Kidney (tissue), 14 donors: ENCODE measurements around the gene PXYLP1. TPM values are rescaled to one million over a fixed set of nuclear protein-coding genes. Genes with fewer than 3 reads are reported as not detected.

ENCODE experiments used
- DNase-seq, 5 donors: peaks; one replicate each; pipeline ENCODE4 v3.0.0-alpha.2; 2013 to 2020
- FAIRE-seq: peaks from 2 replicates; lab custom pipeline; 2012; peaks lifted over from hg19 to GRCh38; lab: Jason Lieb, UNC
- H3K27ac ChIP-seq, 2 donors: one replicate each; pipeline ENCODE4 v1.7.0; 2013; ENCODE audit warnings: low read depth in 2 of 2, low read length in 2 of 2, inconsistent platforms in 1 of 2
- H3K27me3 ChIP-seq: one replicate; pipeline ENCODE4 v1.7.1; 2013; ENCODE audit warnings: low read length, inconsistent platforms; ENCODE audit not compliant: control insufficient read depth, insufficient read depth
- H3K36me3 ChIP-seq, 3 donors: one replicate each; pipeline versions ENCODE4 v1.7.0 to v1.7.1; 2013; ENCODE audit warnings: low read length in 3 of 3, control low read depth in 1 of 3, inconsistent platforms in 1 of 3; ENCODE audit not compliant: insufficient read depth in 3 of 3, control insufficient read depth in 2 of 3
- H3K4me1 ChIP-seq, 3 donors: one replicate each; pipeline versions ENCODE4 v1.7.0 to v1.7.1; 2013; ENCODE audit warnings: low read length in 3 of 3, inconsistent platforms in 1 of 3, low read depth in 1 of 3; ENCODE audit not compliant: control insufficient read depth in 2 of 3, insufficient read depth in 2 of 3
- H3K4me3 ChIP-seq, 3 donors: one replicate each; pipeline versions ENCODE4 v1.7.0 to v1.8.1; 2013; ENCODE audit warnings: low read length in 3 of 3, control low read depth in 1 of 3, inconsistent platforms in 1 of 3
- H3K9ac ChIP-seq, 3 donors: one replicate each; pipeline versions ENCODE4 v1.7.0 to v1.7.1; 2013; ENCODE audit warnings: low read length in 3 of 3, control low read depth in 1 of 3, inconsistent platforms in 1 of 3
- H3K9me3 ChIP-seq, 3 donors: one replicate each; pipeline versions ENCODE4 v1.7.0 to v1.7.1; 2013; ENCODE audit warnings: low read length in 3 of 3, control low read depth in 1 of 3, inconsistent platforms in 1 of 3; ENCODE audit not compliant: control insufficient read depth in 2 of 3, insufficient read depth in 1 of 3
- intact Hi-C: fragments of 100-400 bp; cut with DNase I; formaldehyde crosslinking; loops from one replicate; pipeline ENCODE4 v1.11.1; 2022
- polyA plus RNA-seq: library from polyadenylated mRNA; stranded (reverse); fragments of 350-450 nt; fragmentation: Illumina TruSeq; extraction: RNeasy Lipid Tissue Mini Kit (QIAGEN cat#74804); gene quantifications from one replicate; pipeline ENCODE4 v1.2.3, GENCODE V29; 2014; ENCODE audit warnings: low read depth, low replicate concordance; ENCODE audit not compliant: insufficient read depth
- total RNA-seq: library from RNA; stranded (reverse); fragmentation: NEBNext Ultra II Directional; extraction: Animal tissue kit (Norgen Biotek cat#: 25700); gene quantifications from one replicate; pipeline ENCODE4 v1.2.1, GENCODE V29; 2021
- TF ChIP-seq, protein P1 (sequence below): IDR thresholded peaks from 3 replicates; pipeline ENCODE4 v1.5.1; 2012; ENCODE audit warnings: mild to moderate bottlenecking, moderate library complexity, borderline replicate concordance; ENCODE audit not compliant: insufficient read depth; ENCODE audit errors: extremely low read depth
- donor health status: control.
- donor health status: control.
- donor health status: control.
- donor health status: control.
- donor health status: control.
- donor health status: DM: yes; HTN: yes; CAD: no.
- donor health status: Normal renal cell carcinoma (clear cell type).

The PXYLP1 gene
- total and polyA plus RNA-seq, 2 donors from 2014 or later: 5.4 to 11.9 TPM

DNA sequence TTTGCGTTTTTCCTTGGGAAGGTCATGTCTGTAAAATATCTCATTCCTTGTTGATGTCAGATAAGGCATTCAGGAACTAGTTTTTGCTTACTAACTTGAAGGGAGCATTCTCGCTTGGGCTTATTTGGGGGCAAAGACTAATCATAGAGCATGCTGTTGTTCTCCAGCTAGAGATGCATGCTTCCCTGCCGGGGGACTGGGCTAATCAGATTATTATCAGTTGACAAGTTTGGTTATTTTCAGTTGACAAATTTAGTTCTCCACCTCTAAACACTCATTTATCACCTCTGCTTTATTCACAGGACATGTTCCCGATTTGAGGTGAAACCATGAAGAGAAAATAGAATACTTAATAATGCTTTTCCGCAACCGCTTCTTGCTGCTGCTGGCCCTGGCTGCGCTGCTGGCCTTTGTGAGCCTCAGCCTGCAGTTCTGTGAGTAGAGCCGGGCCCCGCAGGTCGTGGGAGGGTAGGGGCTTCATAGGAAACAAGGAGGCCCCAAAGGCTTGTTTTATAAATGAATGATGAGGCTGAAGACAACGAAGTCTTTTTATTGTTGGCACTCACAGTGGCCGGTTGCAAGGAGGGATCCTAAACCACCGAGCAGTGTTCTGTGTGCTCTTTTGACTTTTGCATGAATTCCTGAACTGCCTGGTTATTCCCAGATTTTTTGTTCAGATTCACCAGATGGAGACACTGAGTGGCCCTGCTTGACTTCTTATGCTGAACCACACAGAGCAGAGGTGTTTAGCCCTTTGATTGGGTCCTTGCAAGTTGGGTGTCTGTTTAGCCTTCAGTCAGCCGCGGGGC is 28.4 kb downstream of the PXYLP1 start:
- Histone ChIP-seq H3K27me3 (no peaks in the 10 kb centered on the region), H3K36me3 (no peaks in the 10 kb centered on the region), H3K9me3 (no peaks in the 10 kb centered on the region), H3K9ac (no peak overlapping the region), H3K4me1 (no peaks in the 10 kb centered on the region), H3K27ac (no peak overlapping the region), H3K4me3 (no peak overlapping the region)
- no peak for DNase-seq
- TF ChIP-seq, protein P1, sequence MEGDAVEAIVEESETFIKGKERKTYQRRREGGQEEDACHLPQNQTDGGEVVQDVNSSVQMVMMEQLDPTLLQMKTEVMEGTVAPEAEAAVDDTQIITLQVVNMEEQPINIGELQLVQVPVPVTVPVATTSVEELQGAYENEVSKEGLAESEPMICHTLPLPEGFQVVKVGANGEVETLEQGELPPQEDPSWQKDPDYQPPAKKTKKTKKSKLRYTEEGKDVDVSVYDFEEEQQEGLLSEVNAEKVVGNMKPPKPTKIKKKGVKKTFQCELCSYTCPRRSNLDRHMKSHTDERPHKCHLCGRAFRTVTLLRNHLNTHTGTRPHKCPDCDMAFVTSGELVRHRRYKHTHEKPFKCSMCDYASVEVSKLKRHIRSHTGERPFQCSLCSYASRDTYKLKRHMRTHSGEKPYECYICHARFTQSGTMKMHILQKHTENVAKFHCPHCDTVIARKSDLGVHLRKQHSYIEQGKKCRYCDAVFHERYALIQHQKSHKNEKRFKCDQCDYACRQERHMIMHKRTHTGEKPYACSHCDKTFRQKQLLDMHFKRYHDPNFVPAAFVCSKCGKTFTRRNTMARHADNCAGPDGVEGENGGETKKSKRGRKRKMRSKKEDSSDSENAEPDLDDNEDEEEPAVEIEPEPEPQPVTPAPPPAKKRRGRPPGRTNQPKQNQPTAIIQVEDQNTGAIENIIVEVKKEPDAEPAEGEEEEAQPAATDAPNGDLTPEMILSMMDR: no peak
- intact Hi-C loops: no loop called here
- FAIRE-seq: no peak

DNA sequence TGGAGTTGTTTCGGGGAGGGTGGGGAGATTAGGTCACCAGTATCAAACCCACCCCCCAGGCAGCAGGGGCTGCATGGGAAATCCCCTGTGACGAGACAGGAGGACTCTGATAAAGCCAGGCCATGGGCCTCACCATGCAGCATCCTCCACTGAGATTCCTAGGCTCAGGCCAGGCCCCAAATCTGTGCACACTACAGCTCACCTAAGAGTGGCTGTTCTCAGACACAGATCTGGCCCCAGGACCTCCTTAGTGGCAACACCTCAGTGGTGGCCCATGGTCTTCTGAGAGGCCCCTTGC is 29.0 kb downstream of the PXYLP1 start:
- H3K27ac ChIP-seq: no peak overlapping the region
- no peak for DNase-seq
- no peaks in the 10 kb centered on the region for H3K4me1 ChIP-seq
- intact Hi-C loops: no loop called here
- no peaks in the 10 kb centered on the region for H3K9me3 ChIP-seq
- H3K4me3 ChIP-seq: no peak overlapping the region
- H3K27me3 ChIP-seq: no peaks in the 10 kb centered on the region
- H3K36me3 ChIP-seq: no peaks in the 10 kb centered on the region
- no peak overlapping the region for H3K9ac ChIP-seq
- FAIRE-seq: no peak
- TF ChIP-seq, protein P1: no peak

DNA sequence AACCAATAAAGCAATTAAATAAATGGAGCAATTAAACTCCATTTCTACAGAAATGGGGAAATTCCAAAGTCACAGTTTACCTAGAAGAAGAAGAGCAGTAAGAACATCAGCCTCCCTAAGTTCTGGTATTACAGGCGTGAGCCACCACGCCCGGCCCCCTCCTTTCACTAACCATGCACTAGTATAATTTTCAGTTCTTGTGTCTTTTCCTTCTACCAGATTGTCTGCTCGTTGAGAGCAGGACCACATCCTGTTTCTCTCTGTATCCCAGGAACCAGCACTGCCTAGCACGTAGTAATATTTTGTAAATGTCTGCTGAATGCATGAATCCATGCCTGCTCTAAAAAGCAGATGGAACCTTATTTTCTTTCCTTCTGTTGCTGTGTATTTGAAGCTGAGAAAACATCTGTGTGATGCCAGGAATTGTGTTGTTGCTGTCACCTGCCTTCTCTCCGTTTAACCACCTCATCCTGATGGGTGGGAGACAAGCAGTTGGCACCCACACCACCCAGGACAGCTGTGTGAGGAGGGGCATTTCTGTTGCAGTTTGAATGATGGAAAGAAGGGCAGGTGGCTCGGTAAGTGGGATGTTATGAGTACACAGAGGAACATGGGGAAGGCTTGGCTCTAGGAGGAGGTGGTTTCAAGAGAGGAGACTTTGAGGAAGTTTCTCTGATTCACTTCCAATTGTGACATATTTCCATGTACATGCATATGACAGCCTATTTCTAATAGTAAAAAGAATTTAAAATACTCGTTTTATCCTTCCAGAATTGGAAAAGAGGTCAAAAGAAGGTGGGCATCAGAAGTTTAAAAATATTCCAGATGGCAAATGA is 30.1 kb downstream of the PXYLP1 start:
- Histone ChIP-seq H3K27ac (no peak overlapping the region), H3K4me3 (no peak overlapping the region), H3K36me3 (no peaks in the 10 kb centered on the region), H3K4me1 (no peaks in the 10 kb centered on the region), H3K9ac (no peak overlapping the region), H3K27me3 (no peaks in the 10 kb centered on the region), H3K9me3 (no peaks in the 10 kb centered on the region)
- FAIRE-seq (no peak), DNase-seq (no peak)
- intact Hi-C loops: no loop called here
- TF ChIP-seq, protein P1: no peak
